ENCODE results near the gene ORM2.

ORM2 gene

DNA sequence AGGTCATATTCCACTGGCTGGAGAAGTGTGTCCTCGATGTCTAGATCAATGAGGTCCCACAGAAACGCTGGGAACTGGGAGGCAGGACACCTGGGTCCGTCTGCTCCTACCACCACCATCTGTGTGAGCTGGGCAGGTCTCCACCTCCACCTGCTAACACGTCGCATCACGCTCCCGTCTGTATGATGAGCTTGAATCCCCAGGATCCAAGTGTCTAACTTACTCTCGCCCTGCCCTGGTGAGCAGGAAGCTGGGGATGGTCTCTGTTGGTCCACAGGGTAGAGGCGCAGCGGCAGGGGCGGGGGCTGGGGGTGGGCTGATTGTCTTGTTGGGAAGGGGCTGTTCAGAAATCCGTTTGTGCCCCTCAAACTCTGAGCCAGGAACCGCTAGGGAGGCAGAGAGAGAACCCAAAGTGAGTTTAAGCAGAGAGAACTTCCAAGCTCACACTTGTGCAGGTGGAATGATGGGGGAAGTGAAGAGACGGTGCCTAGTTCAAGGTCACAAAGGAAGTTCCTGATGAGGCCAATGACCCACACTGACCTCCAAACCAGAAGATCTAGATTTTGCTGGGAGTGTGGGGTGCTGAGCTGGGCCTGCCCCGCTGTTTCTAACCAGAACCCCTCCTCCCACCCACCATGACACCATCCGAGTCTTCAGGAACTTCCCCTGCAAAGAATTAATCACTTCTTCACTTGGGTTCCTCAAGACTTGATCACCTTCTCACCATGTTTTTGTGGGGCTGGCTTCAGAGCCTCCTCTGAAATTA, 21.1 kb downstream of the ORM2 start:
- no peak for DNase-seq (ENCODE audit: low read depth)
- no peak overlapping the region for H3K4me3 ChIP-seq (ENCODE audit: low read depth, low read length)
- TF ChIP-seq, protein P1, sequence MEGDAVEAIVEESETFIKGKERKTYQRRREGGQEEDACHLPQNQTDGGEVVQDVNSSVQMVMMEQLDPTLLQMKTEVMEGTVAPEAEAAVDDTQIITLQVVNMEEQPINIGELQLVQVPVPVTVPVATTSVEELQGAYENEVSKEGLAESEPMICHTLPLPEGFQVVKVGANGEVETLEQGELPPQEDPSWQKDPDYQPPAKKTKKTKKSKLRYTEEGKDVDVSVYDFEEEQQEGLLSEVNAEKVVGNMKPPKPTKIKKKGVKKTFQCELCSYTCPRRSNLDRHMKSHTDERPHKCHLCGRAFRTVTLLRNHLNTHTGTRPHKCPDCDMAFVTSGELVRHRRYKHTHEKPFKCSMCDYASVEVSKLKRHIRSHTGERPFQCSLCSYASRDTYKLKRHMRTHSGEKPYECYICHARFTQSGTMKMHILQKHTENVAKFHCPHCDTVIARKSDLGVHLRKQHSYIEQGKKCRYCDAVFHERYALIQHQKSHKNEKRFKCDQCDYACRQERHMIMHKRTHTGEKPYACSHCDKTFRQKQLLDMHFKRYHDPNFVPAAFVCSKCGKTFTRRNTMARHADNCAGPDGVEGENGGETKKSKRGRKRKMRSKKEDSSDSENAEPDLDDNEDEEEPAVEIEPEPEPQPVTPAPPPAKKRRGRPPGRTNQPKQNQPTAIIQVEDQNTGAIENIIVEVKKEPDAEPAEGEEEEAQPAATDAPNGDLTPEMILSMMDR (IDR thresholded peaks at IDR 0.05; ENCODE audit: control insufficient read depth, extremely low read depth, insufficient read depth) = no peak

DNA sequence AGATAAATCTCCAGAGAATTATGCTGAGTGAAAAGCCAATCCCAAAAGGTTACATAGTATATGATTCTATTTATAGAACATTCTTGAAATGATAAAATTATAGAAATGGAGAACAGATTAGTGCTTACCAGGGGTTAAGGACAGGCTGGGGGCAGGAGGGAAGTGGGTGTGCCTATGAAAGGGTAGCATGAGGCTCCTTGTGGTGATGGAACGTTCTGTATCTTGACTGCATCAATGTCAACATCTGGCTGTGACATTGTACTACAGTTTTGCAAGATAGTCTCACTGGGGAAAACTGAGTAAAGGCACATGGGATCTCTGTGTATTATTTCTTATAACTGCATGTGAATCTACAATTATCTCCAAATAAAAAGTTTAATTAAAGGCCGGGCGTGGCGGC, 22.3 kb downstream of the ORM2 start:
- no peak overlapping the region for H3K4me3 ChIP-seq (ENCODE audit: low read depth, low read length)

DNA sequence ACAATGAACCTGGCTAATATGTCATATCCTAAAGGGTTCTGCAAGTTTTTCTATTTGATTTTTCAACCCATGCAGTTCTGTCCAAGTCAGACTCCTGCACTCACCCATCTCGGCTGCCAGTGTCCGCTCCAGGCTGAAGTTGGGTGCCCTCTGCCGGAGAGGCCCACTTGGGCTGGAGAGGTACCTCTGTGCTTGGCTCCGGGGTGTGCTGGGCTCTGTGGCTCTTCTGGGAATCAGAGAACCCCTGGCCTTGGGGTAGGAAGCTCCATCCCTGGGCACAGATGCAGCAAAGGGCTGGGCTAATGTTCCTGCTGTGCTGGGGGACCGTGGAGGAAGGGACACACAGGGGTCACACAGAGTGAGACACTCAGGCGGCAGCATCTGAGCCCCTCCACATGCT, 26.2 kb downstream of the ORM2 start:
- no peak for DNase-seq (ENCODE audit: low read depth)

More for the DNA sequence above, 22.3 kb downstream of the ORM2 start:
- TF ChIP-seq, protein P1 (IDR thresholded peaks at IDR 0.05; ENCODE audit: control insufficient read depth, extremely low read depth, insufficient read depth) = no peak
- DNase-seq (ENCODE audit: low read depth) = no peak

DNA sequence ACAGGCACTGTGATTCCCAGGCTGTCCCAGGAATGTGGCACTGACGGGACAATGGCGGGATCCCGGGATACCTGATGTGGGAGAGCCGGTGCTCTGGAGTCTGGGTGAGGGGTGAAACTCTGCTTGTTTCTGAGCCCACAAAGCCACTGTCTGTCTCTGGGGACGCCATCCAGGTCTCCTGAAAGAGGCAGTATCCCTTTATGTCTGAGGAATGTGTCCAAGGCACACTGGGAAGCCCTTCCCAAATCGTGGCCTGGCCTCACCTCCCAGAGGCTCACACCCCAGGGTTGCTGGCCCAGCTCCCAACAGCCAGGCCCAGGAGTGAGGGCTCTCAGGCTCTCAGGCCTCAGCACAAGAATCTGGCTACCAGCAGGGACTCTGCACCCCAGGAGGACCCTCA, 27.1 kb downstream of the ORM2 start:
- TF ChIP-seq, protein P1 (IDR thresholded peaks at IDR 0.05; ENCODE audit: control insufficient read depth, extremely low read depth, insufficient read depth) = no peak
- DNase-seq (ENCODE audit: low read depth) = no peak
- no peak overlapping the region for H3K4me3 ChIP-seq (ENCODE audit: low read depth, low read length)

More for the DNA sequence above, 26.2 kb downstream of the ORM2 start:
- TF ChIP-seq, protein P1 (IDR thresholded peaks at IDR 0.05; ENCODE audit: control insufficient read depth, extremely low read depth, insufficient read depth) = no peak
- H3K4me3 ChIP-seq (ENCODE audit: low read depth, low read length) = no peak overlapping the region

DNA sequence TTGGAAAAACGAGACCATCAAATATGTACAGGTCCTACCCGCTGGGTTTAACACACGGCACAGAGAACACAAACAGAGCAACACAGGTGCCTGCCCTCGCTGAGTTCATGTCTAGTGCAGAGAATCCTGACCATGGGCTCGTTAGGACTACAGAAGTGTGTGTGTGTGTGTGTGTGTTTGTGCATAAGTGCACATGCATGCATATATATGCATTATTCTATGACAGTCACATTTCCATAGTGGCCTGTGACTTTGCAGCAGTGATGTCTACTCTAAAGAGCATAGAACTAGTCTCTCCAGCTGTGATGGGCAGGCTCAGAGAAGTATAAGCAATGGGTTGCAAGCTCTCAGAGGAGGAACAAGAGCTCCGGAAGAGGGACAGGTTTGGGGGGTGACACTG, 27.7 kb downstream of the ORM2 start:
- DNase-seq (ENCODE audit: low read depth) = no peak
- TF ChIP-seq, protein P1 (IDR thresholded peaks at IDR 0.05; ENCODE audit: control insufficient read depth, extremely low read depth, insufficient read depth) = no peak
- no peak overlapping the region for H3K4me3 ChIP-seq (ENCODE audit: low read depth, low read length)

DNA sequence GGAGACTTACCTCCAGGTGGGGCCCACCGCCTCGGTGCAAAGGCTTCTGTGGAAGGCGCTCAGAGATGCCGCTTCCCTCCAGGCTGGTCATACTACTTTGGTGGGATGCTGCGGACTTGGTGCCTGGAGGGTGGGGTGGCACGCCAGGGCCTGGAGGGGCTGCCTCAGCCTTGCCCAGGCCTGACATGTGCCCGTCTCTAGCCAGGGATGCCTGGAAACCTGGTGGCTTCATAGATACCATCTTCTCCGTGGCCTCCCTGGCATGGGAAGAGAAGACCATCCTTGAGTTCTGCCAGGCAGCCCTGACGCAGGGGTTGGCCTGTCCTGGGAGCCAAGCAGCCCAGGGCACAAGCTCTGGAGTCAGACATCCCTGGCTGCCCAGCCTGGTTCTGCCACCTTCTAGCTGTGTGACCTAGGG, 28.3 kb downstream of the ORM2 start:
- TF ChIP-seq, protein P1 (IDR thresholded peaks at IDR 0.05; ENCODE audit: control insufficient read depth, extremely low read depth, insufficient read depth) = no peak
- H3K4me3 ChIP-seq (ENCODE audit: low read depth, low read length) = no peak overlapping the region
- no peak for DNase-seq (ENCODE audit: low read depth)

DNA sequence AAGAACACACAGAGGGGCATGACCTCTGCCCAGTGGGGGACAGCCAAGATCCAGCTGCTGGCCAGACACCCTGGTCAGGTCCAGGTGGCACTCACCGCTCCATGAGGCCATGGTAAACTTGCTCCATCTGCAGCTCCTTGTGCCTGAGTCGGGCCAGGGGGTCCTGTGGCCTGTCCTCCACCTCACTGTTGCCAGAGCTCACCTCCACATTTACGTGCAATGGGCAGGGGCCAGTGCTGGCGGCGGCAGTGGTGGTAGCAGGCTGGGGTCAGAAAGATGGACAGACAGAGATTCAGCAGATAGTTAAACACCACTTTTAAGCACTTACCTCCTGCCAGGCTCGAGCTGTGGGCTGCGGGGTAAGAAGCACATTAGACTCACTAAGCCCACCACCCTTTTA, 30.1 kb downstream of the ORM2 start:
- no peak for DNase-seq (ENCODE audit: low read depth)
- TF ChIP-seq, protein P1 (IDR thresholded peaks at IDR 0.05; ENCODE audit: control insufficient read depth, extremely low read depth, insufficient read depth) = no peak
- no peak overlapping the region for H3K4me3 ChIP-seq (ENCODE audit: low read depth, low read length)

All from LNCaP clone FGC (cell line).